22Rv1 (cell line): ENCODE results near the gene MAMLD1.
"Not testable (repeated sequence)": the region's sequence is repeated elsewhere in the genome, so short reads cannot be mapped to it uniquely, and the experiment has no call there.

Experiments
- H3K27ac ChIP-seq: fragments of 450-650 bp; 2 replicates; pipeline ENCODE4 v1.5.1; 2017
- ZFX ChIP-seq: fragments of 450-650 bp; IDR thresholded peaks from 2 replicates; pipeline ENCODE4 v1.6.1; 2017; ENCODE audit warnings: antibody characterized with exemption, borderline replicate concordance
- TF ChIP-seq, protein P1 (sequence below): fragments of 450-650 bp; IDR thresholded peaks from 2 replicates; pipeline ENCODE4 v1.5.1; 2017; ENCODE audit warnings: mild to moderate bottlenecking

The MAMLD1 gene

DNA sequence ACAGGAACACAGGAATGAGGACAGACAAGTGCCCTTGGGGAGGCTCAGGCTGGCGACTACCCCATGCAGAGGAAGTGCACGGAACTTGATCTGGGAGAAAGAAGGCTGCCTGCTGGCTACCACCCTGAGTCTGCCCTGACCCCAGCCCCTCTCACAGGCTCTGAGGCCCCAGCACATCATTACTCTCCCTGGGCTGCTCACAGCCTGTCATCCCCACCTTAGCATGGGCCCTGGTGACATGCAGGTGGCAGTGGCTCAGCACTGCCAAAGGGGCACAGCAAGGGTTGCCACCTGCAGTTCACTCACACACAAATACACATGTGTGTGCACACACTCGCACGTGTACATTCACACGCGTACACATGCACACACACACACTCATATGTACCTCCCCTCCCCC, 26.1 kb upstream of the MAMLD1 start:
- TF ChIP-seq, protein P1, sequence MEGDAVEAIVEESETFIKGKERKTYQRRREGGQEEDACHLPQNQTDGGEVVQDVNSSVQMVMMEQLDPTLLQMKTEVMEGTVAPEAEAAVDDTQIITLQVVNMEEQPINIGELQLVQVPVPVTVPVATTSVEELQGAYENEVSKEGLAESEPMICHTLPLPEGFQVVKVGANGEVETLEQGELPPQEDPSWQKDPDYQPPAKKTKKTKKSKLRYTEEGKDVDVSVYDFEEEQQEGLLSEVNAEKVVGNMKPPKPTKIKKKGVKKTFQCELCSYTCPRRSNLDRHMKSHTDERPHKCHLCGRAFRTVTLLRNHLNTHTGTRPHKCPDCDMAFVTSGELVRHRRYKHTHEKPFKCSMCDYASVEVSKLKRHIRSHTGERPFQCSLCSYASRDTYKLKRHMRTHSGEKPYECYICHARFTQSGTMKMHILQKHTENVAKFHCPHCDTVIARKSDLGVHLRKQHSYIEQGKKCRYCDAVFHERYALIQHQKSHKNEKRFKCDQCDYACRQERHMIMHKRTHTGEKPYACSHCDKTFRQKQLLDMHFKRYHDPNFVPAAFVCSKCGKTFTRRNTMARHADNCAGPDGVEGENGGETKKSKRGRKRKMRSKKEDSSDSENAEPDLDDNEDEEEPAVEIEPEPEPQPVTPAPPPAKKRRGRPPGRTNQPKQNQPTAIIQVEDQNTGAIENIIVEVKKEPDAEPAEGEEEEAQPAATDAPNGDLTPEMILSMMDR, result no peak
- TF ChIP-seq ZFX, result no peak
- H3K27ac ChIP-seq, result no peak overlapping the region

DNA sequence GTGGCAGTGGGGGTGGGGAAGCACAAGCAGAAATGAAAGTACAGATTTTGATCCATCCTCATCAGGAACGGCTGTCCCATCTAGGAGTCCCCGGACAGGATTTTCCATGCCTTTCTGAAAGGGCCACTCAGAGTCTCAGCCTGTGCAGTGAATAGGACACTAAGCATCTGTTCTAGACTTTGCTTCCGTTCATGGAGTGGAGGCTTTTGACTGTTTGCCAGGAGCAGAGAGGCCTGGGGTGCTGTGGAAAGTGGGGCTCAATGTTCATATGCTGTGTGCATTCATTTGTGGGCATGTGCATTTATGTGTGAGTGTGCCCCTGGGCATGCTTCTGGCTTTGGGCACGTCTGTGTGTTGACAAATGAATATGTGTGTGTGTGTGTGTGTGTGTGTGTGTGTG, 25.6 kb upstream of the MAMLD1 start:
- H3K27ac ChIP-seq, result no peak overlapping the region
- TF ChIP-seq ZFX, result no peak
- TF ChIP-seq, protein P1, result no peak

DNA sequence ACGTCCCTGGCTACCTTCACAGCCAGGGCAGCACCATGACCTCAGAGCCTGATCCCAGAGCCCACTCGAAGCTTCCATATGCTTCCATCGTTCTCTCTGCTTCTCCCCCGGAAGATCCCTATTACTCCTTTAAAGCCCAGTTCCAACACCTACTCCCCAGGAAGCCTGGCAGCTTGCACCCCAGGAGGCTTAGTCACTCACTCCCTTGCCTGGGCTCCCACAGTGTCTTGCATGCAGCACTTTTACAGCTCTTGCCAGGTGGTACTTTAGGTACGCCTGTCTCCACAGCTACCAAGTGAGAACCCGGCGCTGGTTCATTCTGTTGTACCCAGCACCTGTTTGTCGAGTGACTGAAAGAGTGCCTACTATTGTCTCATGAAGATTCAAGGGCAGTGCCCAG, 24.5 kb upstream of the MAMLD1 start:
- TF ChIP-seq, protein P1, result no peak
- no peak for TF ChIP-seq ZFX
- H3K27ac ChIP-seq, result no peak overlapping the region

DNA sequence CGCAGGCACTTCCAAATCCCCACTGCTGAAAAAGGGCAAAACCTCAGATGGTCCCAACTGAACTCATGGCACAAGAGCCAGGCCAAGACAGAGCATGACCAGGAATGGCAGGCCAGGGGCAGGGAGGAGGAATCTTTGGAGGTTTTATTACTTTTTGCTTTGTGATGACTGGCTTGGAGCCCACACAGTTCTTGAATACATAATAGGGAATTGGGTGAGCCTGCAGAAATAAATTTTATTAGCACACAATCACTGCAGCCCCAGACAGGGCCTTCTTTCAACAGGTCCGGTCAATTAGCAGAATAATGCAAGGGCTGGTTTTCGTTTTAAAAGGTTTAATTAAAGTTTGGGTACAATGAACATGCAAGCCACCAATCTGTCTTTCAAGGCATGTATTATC, 23.4 kb upstream of the MAMLD1 start:
- TF ChIP-seq ZFX, result no peak
- TF ChIP-seq, protein P1, result no peak
- no peak overlapping the region for H3K27ac ChIP-seq

DNA sequence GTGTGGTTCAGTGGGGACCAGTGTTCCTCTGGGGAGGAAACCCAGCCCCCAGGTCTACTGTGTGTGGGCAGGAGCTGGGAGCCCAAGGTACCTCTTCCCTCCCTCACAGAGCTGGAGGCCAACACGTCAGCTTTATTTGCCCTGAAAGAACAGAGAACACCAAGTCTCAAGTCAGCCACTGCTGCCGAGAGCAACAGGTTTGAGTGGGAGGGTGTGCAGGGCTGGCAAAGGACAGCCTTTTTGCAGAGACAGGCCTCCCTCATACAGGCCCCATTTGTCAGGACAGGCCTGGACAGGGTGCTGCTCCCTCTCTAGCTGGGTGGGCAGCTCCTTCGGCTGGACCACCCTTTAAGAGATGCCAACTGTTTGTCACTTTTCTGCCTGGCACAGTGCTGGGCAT, 22.8 kb upstream of the MAMLD1 start:
- not testable (repeated sequence) for H3K27ac ChIP-seq

DNA sequence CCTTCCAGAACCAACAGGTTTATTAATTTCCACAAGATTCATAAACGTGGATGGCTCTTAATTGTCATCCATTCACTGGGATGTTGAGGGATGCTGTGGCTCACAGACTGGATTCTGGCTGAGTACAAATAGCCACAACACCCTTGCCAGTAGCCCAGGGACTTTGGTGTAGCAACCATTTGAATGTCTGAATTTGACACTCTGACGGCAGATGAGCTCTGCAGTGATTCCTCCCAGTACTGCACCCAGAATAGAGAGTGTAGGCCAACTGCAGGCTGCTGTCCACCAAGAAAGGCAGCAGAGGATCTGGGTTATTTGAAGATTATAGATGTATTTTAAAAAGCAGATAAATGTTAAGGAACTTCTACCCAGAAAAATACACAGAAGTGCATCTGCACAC, 15.6 kb upstream of the MAMLD1 start:
- TF ChIP-seq ZFX, result no peak
- TF ChIP-seq, protein P1, result no peak

DNA sequence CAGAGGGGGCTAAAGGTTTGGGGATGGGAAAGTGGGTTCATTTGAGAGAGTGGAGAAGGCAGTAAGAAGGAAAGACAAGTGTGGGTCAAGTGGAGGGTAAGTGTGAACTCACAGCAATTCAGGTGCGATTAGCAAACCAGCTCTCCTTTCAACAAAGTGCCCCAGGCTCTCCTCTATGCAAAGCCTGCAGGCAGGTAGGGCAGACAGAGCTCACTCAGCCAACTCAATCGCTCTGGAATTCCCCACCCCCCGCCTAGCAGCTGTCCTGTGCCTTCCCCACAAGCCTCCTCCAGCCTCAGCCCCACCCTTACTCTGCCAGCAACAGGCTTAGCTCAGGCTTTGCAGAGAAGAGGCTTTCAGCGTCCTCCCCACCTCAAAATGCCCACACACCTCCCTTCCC, 14.8 kb upstream of the MAMLD1 start:
- no peak overlapping the region for H3K27ac ChIP-seq
- no peak for TF ChIP-seq ZFX
- TF ChIP-seq, protein P1, result no peak

More for the DNA sequence above, 15.6 kb upstream of the MAMLD1 start:
- H3K27ac ChIP-seq, result no peak overlapping the region

DNA sequence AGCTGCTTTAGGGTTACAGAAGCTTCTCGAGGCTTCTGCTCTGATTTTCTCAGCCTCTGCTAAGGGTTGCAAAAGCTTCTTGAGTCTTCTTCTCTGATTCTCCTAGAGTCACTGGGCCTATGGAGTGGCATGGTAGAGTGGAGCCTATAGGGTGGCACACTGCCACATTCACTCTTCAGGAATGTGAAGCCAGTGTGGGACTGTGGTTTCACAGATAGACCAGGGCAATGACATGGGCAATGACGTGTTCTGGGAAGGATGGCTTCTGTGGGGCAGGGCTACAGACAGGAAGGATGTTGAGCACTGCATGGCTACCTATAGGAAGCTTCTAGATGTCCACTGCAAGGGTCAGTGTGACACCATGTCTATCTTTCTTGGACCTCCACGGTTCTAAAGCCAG, 11.0 kb upstream of the MAMLD1 start:
- no peak overlapping the region for H3K27ac ChIP-seq
- TF ChIP-seq ZFX, result no peak
- TF ChIP-seq, protein P1, result no peak
